Dermis lymphatic vessel endothelial cell (primary cell): Measurements from ENCODE around the gene LAP3. TPM values are rescaled to one million over a fixed set of nuclear protein-coding genes. Genes with fewer than 3 reads are reported as not detected.

Source experiments
- total RNA-seq: library from RNA; depleted of rRNA; stranded (reverse); fragments of >200 nt; gene quantifications from 2 replicates; pipeline ENCODE4 v1.2.1, GENCODE V29; 2014

The LAP3 gene
- 75.6 and 93.3 TPM in 2 replicates for total RNA-seq

GRCh38 chr4:17576932-17577664 lies at the start of gene LAP3:
TSS of gene LAP3 (plus strand) at chr4:17577198. CDS start at chr4:17577466, 268 bp downstream.

GRCh38 chr4:17614416-17615299 lies 37.7 kb downstream of the LAP3 start, which contains the start of gene MED28:
TSS of gene MED28 (plus strand) at chr4:17614641. CDS start at chr4:17614655, 14 bp downstream.

Other genes with a start within 250 kb of the LAP3 start
- 14.4 and 18.7 TPM in 2 replicates for gene QDPR, start 65.1 kb upstream of the LAP3 start, total RNA-seq
- gene CLRN2, start 62.0 kb upstream of the LAP3 start, total RNA-seq, result not detected in 2 replicates
- gene MED28, start 37.4 kb downstream of the LAP3 start, total RNA-seq, result 28.3 and 28.5 TPM in 2 replicates
- gene FAM184B, start 204.4 kb downstream of the LAP3 start, total RNA-seq, result not detected in 2 replicates
- 21.7 and 23.8 TPM in 2 replicates for gene DCAF16, start 233.6 kb downstream of the LAP3 start, total RNA-seq
- 4.3 and 5.8 TPM in 2 replicates for gene NCAPG, start 233.8 kb downstream of the LAP3 start, total RNA-seq